Stimulated activated CD4-positive, alpha-beta T cell treated with anti-CD3 and anti-CD28 coated beads, Interleukin-15, amount 100 ng/mL, for 24 hours (primary cell): ENCODE measurements around the gene FNDC3B.

Source experiments
- DNase-seq: peaks from one replicate; pipeline ENCODE4 v3.0.0-alpha.2; 2020

The FNDC3B gene

DNA sequence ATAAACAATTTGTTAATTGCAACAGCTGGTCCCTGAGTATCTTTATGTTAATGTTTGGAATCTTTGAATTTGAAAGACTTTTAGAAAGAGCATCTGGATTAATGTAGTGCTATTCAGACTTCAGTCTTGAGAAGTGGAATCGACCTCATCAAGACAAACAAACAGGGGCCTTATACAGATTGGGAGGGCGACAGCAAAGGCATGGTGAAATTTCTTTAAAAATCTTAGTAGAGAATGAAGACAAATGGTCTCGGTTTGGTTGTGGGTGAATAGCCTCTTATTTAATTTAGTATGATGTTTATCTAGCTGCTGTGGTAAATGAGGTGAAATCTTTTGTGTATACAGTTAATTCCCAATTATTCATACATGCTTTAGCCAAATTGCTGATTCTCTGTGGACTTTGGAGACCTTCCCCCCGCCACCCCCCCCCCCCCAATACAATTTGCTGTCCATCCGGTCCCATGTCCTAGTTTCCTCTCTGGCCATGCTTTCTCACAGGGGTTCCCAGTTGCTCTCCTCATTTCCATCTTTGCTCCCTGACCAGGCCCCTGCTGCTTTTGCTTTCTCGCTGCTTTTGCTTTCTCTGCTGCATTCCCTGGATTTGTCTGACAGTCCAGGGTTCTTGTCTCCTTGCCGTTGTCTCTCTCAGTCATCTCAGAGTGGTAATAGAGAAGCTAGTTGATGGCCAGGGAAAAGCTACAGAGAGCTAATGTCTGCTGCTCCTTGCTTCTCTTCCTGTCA lies 135.3 kb downstream of the FNDC3B start:
- no peak for DNase-seq

DNA sequence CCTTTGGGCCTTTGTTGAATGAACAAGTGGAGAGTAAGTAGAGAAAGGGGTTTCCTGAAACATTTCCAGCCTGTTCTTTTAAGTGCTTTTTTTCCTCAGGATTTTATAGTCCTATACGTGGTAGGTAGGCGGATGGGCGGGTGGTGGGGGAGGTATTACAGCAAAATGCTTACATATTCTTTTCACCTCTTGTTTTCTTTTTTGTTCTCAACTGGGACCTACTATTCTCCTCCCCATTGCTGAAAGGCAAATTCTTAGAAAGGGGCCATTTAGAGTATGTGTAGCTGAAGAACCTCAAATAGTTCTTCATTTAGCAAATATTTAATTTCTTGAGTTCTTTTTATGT lies 135.8 kb downstream of the FNDC3B start:
- DNase-seq = no peak

DNA sequence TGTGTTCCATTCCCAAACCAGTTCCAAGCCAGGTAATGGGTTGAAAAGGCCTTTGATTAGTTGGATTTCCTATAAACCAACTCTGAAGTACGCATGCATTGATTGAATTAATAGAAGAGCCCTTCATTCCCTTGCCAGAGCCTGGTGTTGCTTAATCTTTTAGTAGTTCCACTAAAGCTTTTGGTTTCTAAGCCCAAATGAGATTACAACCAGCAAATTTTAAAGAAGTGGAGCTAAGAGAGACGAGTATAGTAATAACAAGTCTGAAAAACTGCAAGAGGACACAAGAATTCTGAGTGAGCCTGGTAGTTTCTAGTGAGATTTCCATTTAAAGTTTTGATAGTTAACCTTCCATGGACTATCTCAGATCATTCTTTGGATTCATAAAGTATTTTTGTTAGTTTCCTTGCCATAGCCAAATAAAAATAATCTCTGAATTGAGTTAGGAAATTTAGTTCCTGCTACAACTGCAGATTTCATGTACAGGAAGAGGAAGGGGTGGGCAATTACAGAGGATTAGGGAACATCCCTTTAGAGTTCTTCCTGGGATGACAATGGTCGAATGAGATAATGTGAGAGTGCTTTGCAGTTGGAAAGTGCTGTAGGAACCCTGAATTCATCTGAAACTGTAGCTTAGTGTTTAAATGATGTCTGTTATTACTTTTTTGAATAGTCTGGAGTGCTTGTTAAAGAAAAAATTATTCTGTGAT lies 136.8 kb downstream of the FNDC3B start:
- no peak for DNase-seq

GRCh38 chr3:172177046-172177445 lies 137.7 kb downstream of the FNDC3B start:
- no peak for DNase-seq

GRCh38 chr3:172177803-172178316 lies 138.5 kb downstream of the FNDC3B start:
- no peak for DNase-seq

GRCh38 chr3:172179680-172180399 lies 140.5 kb downstream of the FNDC3B start:
- no peak for DNase-seq

GRCh38 chr3:172180473-172180872 lies 141.1 kb downstream of the FNDC3B start:
- DNase-seq = no peak

- no peak for DNase-seq
Measured at GRCh38 chr3:172181932-172182586, 142.7 kb downstream of the FNDC3B start.

DNA sequence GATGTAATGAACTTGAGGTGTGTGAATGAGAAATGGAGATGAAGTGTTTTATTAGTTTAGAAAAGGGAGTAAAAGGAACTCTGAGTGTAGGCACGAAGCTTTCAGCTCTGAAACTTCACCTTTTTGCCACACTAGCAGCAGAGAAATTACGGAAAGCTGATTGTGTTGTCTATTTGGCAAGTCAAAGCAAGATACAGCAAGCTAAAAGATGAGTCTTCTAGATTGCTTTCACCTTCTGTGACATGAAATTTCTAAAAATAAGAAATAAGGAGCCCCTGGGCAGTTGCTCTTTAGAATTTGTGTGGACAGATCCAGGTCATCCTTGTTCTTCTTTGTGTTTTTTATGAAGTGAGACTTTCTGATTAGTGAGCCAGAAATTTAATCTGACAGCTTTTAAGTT lies 143.4 kb downstream of the FNDC3B start:
- DNase-seq = no peak

- DNase-seq = no peak
Measured at GRCh38 chr3:172184106-172184822, 144.9 kb downstream of the FNDC3B start.

DNA sequence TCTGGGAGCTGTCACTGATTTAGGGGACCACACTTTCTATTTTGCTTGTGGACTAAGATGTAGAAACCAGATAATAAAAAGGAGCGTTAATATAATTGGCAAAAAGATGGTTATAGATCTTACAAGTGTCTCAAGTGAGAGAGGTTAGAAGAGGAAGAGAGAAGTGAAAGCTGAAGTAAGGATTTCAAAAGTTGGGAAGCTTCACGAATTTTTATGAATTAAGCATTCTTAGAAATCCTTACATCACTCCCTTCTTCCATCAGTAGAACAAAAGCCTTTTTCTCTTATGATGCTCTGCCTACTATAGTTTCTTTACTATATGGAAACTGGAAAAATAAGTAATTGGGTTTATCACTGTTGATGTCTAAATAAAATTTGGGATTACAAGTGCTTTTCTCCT lies 146.5 kb downstream of the FNDC3B start:
- DNase-seq = no peak

- DNase-seq = no peak
Measured at GRCh38 chr3:172186607-172187006, 147.2 kb downstream of the FNDC3B start.

DNA sequence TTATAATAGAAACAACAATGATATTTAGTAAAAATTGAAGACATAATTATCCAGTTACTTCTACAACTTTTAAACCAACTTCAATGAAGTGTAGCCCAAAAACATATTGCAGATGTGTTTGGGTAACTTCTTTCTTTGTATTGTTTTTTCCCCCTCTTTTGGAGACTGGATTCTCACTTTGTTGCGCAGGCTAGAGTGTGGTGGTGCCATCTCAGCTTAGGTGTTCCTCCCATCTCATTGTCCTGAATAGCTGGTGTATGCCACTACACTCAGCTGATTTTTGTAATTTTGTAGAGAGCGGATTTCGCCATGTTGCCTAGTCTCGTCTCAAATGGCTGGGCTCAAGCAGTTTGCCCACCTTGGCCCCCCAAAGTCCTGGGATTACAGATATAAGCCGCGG lies 148.1 kb downstream of the FNDC3B start:
- no peak for DNase-seq

DNA sequence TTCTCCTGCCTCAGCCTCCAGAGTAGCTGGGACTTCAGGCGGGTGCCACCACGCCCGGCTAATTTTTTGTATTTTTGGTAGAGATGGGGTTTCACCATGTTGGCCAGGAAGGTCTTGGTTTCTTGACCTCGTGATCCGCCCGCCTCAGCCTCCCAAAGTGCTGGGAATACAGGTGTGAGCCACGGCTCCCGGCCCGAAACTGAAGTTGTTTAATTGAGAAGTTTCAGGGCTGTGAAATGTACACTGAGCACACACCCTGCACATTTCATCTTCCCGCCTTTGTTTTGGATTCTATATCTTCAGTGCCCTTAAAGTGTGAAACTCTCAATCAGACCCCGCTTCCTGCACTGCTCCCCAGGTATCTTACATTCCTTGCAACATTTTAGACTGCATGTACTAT lies 149.1 kb downstream of the FNDC3B start:
- DNase-seq = no peak

- DNase-seq = no peak
Measured at GRCh38 chr3:172189213-172189612, 149.8 kb downstream of the FNDC3B start.

GRCh38 chr3:172189987-172190603 lies 150.7 kb downstream of the FNDC3B start:
- DNase-seq = no peak

- DNase-seq = no peak
Measured at GRCh38 chr3:172190980-172191379, 151.6 kb downstream of the FNDC3B start.

GRCh38 chr3:172191629-172192028 lies 152.3 kb downstream of the FNDC3B start:
- DNase-seq = no peak

GRCh38 chr3:172192830-172193415 lies 153.5 kb downstream of the FNDC3B start:
- DNase-seq = no peak

GRCh38 chr3:172193436-172193835 lies 154.1 kb downstream of the FNDC3B start:
- no peak for DNase-seq

- no peak for DNase-seq
Measured at GRCh38 chr3:172194702-172195406, 155.5 kb downstream of the FNDC3B start.
